ENCODE data around the gene TIPARP.

Gene TIPARP

DNA sequence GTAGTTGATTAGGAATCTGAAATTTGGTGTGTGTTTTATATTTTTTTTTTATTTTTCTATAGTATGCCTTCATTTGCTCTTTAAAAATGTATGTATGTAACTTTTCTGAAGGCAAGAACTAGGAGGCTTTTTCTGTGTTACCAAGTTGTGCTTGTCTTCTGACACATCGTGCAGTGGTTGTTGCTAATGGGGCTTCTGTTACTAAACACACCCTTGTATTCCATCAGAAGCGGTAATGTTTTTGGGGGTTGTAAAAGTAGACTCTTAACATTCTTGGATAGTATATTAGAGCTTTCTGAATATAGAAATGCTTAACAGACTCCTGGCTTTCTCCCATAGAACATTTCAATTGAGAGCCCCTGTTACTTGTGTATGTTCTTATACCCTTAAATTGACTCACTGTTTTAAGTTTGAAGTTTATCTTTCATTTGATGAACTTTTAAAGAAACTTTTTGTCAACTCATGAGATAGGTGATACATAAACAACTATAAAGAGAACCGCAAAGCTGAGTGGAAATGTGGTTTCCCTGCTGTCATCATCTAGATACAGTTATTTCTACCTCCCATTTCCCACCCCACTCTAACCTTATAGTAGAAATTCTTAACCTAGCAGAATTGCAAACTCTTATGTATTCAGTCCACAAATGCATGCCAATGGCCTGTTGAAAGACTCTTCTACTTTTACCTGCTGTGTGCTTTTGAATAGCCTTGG lies 2.5 kb downstream of the TIPARP start:
- no peak for DNase-seq (ENCODE audit: low read depth)
- peak overlapping the region; percentile 86 for H3K4me3 ChIP-seq (ENCODE audit: low read length)
- no peak for TF ChIP-seq CTCF (IDR thresholded peaks at IDR 0.05; ENCODE audit: insufficient read depth, low read depth, low read length, missing control alignments)

DNA sequence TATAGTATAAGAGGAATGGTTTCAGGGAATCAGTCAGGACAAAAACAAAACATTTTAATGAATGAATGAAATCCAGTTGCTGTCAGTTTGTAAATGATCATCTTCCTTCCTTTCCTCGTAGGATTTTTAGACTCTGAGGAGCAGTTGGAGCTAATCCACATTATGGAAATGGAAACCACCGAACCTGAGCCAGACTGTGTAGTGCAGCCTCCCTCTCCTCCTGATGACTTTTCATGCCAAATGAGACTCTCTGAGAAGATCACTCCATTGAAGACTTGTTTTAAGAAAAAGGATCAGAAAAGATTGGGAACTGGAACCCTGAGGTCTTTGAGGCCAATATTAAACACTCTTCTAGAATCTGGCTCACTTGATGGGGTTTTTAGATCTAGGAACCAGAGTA lies 3.1 kb downstream of the TIPARP start:
- H3K4me3 ChIP-seq (ENCODE audit: low read length): peak overlapping the region; percentile 86
- no peak for DNase-seq (ENCODE audit: low read depth)
- no peak for TF ChIP-seq CTCF (IDR thresholded peaks at IDR 0.05; ENCODE audit: insufficient read depth, low read depth, low read length, missing control alignments)

DNA sequence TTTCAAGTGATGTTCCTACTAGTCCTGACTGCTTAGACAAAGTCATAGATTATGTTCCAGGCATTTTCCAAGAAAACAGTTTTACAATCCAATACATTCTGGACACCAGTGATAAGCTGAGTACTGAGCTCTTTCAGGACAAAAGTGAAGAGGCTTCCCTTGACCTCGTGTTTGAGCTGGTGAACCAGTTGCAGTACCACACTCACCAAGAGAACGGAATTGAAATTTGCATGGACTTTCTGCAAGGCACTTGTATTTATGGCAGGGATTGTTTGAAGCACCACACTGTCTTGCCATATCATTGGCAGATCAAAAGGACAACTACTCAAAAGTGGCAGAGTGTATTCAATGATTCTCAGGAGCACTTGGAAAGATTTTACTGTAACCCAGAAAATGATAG lies 3.8 kb downstream of the TIPARP start:
- H3K4me3 ChIP-seq (ENCODE audit: low read length): peak overlapping the region; percentile 86
- no peak for DNase-seq (ENCODE audit: low read depth)
- no peak for TF ChIP-seq CTCF (IDR thresholded peaks at IDR 0.05; ENCODE audit: insufficient read depth, low read depth, low read length, missing control alignments)

DNA sequence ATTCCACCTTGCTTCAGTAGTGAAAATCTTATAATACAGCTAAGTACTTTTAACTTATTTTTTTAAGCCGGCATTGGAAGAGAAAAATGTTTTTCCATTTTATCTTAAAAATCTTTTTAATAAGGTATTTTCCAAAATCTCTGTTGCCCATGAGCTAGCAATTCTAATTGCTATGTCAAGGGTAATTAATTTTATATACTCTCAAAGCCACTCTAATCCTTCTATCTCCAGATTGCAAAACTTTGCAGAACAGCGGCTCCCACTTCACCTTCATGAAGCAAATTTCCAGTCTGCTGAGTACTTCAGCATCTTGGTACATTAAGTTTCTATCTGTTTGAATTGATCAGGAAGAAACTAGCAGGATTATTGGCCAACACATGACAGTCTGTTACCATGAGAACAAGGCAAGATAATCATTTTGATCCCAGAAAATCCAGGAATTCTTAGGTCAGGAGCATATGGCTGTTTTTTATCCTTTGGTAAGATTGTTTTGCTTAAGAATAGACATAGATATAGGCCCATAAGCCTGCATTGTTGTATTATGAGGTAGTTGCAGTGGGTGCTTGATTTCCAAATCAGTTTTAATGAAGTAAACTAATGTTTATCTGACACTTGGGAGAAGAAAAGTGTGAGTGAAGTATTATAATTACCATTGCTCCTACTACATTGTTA lies 6.0 kb downstream of the TIPARP start:
- TF ChIP-seq CTCF (IDR thresholded peaks at IDR 0.05; ENCODE audit: insufficient read depth, low read depth, low read length, missing control alignments): no peak
- no peak overlapping the region for H3K4me3 ChIP-seq (ENCODE audit: low read length)
- DNase-seq (ENCODE audit: low read depth): no peak

DNA sequence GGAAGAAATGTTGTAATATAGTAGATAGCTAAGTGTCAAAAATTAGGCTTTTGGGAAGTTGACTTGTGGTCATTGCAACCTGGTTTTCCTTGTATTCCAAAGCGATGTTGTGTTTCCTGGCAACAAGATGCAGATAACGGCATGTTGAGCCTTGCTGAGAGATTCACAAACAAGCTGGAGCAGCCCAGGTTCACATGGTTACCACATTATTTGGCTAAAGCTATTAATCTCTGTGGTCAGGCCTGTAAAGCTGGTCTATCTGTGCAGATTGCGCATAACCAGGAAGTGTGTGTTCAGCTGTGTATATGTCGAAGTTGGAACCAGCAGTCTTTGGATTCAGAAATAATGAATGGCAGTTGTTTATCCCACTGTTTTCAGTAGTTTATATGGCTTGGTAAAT lies 6.6 kb downstream of the TIPARP start:
- no peak for TF ChIP-seq CTCF (IDR thresholded peaks at IDR 0.05; ENCODE audit: insufficient read depth, low read depth, low read length, missing control alignments)
- peak overlapping the region; percentile 25 for H3K4me3 ChIP-seq (ENCODE audit: low read length)
- peak; percentile 99 for DNase-seq (ENCODE audit: low read depth)

DNA sequence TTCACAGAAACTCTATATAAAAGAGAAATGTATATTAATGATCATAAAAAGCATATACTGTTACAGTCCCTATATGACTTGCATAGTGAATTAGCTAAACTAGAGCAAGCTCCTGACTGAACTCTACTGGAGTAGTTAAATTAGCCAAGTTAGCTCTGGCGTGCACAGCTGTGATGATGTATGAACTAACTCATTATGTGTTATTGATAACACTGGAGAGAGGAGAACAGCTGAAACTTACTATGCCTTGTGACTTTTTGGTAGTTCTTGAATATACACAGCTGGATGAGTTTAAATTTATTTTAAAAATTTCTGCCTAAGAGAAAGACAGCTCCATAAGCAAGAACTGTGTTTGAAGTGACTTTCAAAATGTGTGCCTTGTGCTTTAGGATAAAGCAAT lies 8.1 kb downstream of the TIPARP start:
- no peak for DNase-seq (ENCODE audit: low read depth)
- H3K4me3 ChIP-seq (ENCODE audit: low read length): peak overlapping the region; percentile 6
- TF ChIP-seq CTCF (IDR thresholded peaks at IDR 0.05; ENCODE audit: insufficient read depth, low read depth, low read length, missing control alignments): no peak

DNA sequence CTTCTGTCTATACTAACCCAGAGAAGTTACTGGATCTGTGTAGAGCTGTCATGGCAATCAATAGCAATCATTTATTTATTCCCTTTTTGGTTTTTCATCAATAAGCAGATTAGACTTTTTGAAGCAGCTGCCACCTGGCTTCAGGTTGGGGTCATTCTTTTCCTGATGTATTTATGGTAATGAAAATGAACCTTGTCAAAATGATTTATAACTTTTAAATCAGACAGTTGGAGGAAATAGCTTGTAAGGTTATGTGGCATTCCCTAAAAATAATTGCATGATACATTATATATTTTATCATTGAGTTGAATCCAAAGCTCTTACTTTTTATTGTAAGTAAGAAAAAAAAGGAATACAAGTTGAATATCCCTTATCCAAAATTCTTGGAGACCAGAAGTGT lies 8.6 kb downstream of the TIPARP start:
- no peak for DNase-seq (ENCODE audit: low read depth)
- TF ChIP-seq CTCF (IDR thresholded peaks at IDR 0.05; ENCODE audit: insufficient read depth, low read depth, low read length, missing control alignments): no peak
- H3K4me3 ChIP-seq (ENCODE audit: low read length): no peak overlapping the region
